Measurements from ENCODE around the gene CEP112.
"Not testable (repeated sequence)": the region's sequence is repeated elsewhere in the genome, so short reads cannot be mapped to it uniquely, and the experiment has no call there.

The CEP112 gene

DNA sequence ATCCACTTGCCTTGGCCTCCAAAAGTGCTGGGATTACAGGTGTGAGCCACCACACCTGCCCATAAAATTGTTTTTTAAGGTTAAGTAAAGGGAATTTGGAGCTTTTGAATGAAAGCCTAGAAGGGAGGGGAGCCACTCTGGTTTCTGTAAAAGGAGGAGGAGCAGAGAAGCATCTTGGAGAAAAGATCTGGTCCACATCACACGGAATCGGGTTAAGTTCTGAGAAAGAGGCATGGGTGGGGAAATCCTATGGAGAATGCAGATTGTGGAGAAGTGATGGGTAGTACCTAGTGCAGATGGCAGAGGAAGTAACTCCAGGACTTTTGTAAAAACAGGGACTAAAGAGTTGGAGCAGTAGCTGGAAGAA, 18.3 kb upstream of the CEP112 start:
- no peak for DNase-seq

DNA sequence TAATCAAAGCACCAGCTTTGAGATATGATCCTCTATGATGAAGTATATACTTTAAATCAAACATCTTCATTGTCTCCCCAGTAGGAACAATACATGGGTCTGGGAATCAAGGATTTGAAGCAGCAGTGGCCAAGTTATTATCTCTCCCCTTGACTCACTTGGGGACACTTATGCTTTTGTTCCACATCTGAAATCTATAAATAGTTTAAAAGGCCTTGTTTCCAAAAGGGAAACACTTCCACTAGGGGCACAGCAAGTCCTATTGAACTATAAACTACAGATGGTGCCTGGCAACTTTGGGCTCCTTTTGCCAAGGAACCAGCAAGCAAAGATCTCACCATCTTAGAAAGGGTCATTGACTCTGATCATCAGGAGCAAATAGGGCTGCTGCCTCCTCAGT, 16.0 kb upstream of the CEP112 start:
- no peak for DNase-seq

DNA sequence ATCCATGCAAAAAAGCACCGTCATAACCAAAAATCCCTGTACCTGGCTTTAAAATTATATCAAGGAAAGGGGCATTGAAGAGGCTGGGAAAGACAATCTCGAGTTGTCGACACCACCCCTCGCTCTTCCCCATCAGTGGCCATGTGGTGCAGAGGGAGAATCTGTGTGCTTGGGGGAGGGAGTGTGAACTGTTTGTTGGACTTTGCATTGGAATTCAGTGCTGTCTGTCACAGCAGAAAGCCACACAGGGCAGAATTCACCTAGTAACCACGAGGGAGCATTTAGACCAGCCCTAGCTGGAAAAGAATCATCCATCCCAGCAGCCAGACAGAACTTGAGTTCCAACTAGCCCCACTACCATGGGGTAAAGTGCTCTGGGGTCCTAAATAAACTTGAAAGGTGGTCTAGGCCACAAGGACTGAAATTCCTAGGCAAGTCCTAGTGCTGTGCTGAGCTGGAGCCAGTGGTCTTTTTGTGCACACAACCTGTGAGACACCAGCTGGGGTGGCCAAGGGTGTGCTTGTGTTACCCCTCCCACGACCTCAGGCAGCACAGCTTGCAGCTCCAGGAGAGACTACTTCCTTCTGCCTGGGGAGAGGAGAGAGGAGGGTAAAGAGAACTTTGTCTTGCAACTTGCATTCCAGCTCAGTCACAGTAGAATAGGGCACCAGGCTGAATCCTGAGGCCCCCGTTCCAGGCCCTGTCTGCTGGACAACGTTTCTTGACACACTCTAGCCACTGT, 11.5 kb upstream of the CEP112 start:
- no peak for DNase-seq

DNA sequence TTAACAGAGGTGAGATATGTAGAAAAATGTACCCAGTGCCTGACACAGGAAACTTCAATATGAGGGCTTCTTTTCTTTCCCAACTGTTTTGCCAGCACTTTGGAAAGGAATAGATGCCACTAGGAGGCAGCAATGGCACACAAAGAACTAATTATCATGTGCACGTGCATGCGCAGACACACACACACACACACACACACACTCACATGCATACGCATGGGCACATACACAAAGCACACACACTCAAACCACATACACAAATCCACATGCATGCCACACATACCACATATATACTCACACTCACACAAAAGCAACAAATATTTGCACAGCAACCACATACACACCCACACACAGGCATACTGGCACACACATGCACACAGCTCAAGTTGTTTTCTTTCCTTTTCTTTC, 8.8 kb upstream of the CEP112 start:
- DNase-seq, result no peak

DNA sequence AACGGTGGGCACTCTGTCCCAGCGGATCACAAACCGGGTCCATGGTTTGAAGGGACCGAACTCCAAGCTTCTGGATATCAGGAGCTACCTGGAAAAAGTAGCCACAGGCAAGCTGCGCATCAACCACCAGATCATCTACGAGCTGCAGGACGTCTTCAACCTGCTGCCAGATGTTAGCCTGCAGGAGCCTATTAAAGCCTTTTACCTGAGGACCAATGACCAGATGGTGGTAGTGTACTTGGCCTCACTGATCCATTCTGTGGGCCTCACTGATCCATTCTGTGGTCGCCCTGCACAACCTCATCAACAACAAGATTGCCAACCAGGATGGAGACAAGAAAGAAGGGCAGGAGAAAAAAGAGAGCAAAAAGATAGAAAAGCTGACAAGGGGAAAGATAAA, 6.3 kb upstream of the CEP112 start:
- no peak for DNase-seq

DNA sequence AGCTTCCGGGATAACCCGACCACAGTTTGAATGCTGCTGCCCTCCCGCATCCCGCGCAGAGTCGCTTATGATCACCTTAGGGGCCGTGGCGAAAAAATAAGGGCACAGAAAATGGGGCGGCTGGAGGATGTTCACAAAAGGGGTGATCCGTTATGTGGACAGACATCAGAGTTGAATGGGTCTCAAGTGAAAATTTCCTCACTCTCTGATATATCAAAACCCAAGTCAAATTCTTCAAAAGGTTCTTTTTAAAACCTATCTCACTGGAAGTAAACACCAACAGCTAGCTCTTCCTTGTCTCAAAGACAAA, 400 bp upstream of the CEP112 start:
- no peak for DNase-seq

DNA sequence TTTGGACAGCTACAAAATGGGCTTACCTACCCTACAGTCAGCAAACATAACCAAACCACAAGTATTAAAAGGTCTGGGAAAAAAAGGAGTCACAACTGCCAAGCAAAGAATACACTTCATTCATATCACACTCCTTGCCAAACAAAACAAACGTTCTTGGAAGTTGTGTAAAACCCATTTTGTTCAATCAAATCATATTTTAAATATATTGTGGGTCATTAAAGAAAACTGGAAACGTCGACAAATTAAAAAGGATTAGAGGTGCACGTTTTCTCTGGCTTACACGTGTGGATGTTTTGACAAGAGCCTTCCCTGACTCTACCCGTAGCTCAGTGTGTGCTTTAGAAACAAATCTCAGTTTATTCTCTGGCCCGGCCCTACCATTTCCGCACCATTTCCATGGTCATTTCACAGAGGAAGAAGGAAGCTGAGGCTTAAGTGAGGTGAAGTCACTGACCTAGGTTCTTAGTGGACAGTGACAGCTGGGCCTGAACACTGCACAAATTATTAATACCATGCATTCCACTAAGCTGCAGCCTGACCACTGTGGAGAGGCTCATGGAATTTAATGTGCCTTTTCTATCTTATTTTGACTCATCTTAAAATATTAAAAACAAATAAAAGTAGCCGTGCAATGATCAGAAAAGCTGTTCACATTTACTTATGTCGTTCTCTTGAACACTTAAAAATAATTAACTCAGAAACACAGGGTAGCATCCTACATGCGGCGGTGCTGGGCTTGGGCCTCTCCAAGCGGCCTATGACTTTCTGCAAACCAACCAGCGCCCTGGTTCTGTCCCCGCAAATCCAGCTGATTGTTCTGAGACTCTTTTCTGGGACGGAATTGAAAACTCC, 968 bp downstream of the CEP112 start:
- no peak for DNase-seq

DNA sequence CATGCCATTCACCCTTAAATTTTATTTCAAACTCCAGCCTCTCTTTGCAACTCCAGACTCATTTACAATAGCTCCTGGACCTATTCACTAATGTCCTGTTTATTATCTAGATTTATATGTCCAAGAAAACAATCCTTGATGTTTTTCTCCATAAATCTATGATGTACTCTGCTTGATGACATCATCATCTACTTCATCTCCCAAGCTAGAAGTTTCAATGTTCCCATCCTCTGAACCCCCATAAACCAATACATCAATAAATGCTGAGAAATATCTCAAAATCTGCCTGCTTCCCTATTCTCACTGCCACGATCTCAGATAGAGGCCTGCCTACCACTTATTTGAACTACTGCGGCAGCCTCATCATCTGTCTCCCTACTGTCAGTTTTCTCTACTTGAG, 4.2 kb downstream of the CEP112 start:
- DNase-seq, result no peak

DNA sequence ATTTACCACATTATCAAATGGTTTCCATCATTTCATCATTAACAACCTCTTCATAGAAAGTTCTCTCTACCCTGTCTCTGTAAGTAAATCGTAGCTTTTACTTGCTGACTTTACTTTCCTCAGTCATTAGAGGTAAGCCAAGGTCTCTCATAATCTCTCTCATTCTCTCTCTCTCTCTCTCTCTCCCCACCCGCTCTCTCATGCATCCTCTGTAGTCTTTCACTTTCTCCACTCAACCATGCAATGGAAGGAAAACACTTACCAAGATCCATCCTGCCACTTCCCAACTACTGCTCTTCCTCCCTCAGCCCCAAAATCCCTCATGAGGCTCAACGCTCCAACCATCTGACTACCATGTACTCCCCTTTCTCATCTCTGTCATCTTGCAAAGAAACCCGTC, 6.1 kb downstream of the CEP112 start:
- DNase-seq, result no peak

DNA sequence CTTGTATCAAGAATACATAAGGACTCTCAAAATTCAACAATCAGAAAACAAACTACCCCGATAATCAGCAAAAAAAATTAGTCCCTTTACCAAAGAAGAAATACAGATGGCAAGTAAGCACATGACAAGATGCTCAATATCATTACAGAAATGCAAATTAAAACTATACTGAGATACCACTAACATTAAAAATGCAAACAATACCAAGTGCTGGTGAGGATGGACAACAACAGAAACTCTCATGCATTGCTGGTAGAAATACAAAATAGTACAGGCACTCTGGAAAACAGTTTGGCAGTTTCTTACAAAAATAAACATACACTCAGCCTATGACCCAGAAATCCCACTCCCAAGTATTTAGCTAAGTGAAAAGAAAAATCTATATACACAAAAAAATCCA, 7.5 kb downstream of the CEP112 start:
- no peak for DNase-seq

DNA sequence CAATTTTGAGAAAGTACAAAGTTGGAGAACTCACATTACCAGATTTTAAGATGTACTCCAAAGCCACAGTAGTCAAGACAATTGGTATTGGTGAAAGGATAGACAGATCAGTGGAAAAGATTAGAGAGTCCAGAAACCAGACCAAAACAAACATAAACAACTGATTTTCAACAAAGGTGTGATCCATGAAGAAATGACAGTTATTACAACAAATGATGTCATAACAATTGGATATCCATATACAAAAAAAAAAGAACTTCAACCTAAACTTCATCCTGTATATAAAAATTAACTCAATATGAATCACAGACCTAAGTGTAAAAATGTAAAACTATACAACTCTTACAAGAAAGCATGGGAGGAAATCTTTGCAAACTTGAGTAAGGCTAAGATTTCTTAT, 8.4 kb downstream of the CEP112 start:
- DNase-seq, result no peak

DNA sequence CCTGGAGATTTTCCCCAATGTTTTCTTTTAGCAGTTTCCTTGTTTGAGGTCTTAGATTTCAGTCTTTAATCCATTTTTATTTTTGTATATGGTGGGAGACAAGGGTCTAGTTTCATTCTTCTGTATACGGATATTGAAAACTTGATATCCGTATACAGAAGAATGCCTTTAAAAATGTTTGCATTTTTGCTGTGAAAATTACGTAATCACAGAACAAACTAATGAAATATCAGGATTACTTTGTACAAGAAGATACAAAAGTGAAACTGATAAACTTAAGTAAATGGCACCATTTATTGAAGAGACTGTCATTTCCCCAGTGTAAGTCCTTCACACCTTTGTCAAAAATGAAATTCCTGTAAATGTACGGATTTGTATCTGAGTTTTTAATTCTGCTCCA, 13.3 kb downstream of the CEP112 start:
- DNase-seq, result no peak

DNA sequence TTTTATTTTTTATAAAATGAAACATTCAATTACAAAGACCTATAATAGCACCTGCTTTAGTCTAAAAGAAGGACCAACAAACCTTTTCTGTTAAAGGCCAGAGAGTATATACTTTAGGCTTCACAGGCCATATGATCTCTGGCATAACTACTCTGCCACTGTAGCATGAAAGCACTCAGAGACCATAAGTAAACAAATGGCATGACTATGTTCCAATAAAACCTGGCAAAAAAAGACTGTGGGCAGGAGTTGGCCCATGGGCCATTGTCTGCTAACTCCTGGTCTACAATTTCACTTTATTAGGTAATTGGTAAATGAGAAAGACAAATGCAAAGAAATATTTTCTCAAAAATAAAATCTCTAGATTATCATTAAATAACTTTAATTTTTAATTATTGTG, 14.9 kb downstream of the CEP112 start:
- peak; percentile 82 for DNase-seq

DNA sequence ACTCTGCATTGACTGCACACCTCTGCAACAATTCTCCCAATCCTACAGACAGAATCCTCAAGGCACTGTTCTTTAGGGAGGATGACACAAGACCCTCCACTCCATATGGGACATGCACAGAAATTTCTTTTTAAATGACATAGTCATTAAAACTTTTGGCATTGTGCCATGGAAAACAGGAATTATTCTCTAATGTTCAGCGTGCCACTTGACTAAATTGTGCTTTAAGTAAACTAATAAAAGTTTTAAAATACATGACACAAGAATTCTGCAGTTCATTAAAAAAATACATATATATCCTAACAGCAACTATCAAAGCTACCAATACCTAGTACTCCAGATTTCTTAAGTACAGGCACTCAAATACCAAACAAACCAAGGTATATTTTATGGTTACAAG, 16.0 kb downstream of the CEP112 start:
- DNase-seq, result no peak

DNA sequence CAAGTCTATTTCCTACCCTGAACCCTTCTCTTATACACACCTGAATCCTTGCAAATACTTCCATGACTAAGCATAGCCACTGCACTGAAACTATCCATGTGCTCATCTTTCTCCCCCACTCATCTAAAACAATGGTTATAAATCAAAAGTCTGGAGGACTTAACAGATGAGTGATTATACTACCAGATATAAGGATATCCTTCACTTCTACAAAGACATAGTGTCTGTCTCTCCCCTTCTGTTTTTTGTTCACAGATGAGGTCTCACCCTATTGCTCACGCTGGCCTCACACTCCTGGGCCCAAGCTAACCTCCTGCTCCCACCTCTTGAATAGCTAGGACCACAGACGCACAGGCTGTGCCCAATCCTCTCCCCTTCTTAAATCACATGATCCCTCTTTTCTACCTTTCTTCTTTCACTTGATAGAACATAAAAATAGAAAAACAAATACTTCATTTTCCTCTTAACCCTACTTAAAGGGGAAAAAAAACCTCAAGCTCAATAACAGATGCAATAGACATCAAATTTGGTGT, 19.2 kb downstream of the CEP112 start:
- peak; percentile 37 for DNase-seq

DNA sequence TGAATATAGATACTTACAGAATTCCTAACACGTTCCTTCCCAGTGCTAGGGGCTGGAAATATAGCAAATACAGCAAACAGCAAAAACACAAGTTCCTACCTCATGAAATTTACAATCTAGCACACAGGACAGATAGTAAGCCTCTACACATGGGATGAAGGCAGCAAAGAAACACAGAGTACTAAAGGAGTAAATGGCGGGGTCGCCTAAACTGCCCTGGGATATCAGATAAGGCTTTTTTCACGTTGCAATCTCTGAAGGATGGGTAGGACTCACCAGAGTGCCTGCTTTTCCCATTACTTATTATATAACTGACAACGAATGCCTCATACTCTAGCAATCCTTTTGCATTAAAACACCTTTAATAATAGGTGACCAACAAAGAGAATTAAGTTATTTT, 19.8 kb downstream of the CEP112 start:
- DNase-seq, result no peak

DNA sequence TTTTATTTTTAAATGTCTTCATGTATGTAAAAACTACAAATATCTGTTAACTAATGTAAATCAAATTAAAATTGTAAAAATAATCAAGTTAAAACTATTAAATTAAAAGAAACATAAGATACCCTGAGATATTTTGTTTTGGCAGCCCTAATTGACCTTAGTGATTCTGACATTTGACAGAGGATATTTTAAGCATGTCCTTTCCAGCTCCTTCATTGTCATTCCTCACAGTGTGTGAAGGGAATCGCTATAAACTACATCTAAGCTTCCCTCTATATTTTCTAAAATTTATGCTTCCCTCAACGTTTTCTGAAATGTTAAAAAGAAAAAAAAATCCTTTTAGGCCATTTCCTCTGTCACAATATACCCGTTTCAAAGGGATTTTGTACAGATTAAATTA, 20.2 kb downstream of the CEP112 start:
- no peak for DNase-seq

DNA sequence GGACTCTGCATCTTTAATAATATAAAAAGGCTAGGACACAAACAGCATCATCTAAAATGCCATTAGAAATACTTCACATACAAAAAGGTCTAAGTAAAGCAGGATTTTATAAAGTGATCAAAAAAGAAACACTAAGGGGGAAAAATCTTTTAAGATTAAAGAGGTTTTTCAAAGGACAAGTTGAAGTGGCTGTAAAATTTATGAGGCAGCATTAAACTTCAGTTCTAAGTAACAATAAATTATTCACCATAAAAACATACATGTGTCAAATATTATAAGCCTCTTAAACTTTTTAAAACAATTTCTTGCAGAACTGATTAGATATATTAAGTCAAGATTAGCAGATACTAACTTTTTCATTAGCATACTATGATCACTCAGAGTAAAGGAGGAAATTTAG, 20.8 kb downstream of the CEP112 start:
- DNase-seq, result no peak

DNA sequence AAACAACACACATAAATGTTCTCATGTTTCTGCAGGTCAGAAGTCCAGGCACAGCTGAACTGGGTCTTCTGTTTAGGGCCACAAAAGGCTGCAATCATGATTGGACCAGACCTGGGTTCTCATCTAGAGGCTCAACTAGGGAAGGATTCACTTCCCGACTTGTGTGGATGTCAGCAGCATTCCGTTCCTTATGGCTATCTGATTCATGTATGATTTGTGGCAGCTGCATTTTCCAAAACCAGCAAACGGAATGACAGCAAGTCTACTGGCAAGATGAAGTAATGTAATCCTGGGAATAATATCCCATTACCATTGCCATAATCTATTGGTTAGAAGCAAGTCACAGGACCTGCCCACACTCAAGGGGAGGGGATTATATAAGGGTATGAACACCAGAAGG, 22.1 kb downstream of the CEP112 start:
- DNase-seq, result no peak

DNA sequence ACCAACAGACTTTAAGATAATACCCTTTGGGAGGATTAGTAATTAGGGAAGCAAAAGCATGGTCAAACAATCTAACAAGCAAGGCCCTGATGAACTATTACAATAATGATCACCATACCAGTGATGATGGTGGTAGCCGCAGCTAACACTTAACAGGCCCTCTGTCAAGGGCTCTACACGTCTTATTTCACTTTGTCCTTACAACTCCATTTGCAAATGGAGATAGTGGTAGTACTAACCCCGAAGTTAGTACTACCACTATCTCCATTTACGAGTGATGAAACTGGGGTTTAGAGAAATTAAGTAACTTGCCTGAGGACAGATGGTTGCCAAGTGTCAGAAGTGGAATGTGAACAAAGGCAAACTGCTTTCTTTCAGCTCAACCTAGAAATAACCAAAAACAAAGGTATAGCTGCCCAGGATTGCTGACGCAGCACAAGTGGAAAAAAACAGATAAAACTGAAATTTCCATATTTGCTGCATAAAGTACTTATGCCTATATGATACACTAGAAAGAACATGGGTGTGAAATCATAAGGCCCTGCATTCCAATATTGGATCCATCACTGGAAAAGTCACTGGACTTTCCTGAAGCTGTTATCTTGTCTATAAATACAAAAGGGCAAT, 24.6 kb downstream of the CEP112 start:
- no peak for DNase-seq

DNA sequence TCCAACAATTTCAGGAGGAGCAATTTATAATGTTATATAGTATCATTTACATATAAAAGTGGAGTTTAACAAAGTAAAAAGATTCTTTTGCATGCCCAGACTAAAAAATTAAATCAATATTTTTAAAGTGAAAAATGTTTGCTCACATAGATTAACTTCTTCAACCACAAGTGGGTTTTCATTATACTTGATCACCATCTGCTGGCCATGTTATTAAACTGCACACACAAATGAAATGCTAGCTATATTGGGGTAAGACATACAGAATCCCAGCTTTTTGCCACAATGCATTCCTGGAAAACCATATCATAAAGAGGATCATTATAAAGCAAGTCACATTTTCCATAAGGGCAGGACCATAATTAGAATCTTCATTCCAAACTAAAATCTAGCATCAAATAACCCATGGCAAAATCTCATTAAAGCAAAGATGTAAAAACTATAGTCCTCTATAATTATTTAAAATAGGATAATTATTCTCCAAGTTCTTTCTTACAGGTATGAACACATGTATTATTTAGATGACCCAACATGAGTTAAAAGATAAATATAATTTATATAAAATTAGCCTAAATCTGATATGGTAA, 26.3 kb downstream of the CEP112 start:
- DNase-seq, result no peak

DNA sequence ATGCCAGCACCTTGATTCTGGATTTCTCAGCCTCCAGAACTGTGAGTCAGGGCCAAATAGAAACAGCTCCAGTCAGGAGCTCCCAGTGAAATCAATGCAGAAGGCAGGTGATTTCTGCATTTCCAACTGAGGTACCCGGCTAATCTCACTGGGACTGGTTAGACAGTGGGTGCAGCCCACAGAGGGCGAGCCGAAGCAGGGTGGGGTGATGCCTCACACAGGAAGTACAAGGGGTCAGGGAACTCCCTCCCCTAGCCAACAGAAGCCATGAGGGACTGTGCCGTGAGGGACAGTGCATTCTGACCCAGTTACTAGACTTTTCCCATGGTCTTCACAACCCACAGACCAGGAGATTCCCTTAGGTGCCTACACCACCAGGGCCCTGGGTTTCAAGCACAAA, 36.9 kb downstream of the CEP112 start:
- DNase-seq, result not testable (repeated sequence)

DNA sequence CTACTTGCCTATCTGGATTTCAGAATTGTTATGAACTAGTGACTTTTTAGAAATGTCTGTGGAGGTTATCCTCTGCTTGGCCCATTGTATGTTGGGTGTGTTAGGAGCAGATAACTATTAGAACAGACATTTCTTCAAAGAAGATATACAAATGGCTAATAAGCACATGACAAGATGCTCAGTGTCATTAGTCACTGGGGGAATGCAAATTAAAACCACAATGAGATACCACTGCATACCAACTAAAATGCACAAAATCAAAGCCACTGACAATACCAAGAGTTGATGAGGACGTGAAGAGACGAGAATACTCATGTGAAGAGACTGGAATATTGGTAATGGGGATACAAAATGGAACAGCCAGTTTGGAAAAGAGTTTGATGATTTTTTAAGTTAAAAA, 39.2 kb downstream of the CEP112 start:
- no peak for DNase-seq

DNA sequence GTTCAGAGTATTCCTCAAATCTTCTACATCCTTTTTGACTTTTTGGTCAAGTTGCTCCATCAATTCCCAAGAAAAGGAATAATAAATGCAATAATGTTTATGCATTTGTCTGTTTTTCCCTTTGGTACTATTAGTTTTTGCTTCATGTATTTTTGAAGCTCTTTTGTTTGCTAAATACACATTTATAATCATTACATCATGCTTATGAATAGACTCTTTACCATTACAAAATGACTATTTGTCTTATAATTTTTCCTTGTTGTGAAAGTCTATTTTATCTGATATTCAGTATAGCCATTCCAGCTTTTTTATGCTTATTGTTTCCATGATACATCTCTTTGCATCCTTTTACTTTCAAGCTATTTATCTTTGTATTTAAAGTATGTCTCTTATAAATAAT, 41.2 kb downstream of the CEP112 start:
- no peak for DNase-seq
